Measurements from ENCODE around the gene PARG. TPM values are rescaled to one million over a fixed set of nuclear protein-coding genes. Genes with fewer than 3 reads are reported as not detected.
"Not testable (repeated sequence)": the region's sequence is repeated elsewhere in the genome, so short reads cannot be mapped to it uniquely, and the experiment has no call there.

The PARG gene
- polyA plus RNA-seq, 1 of the 3 experiments (the other 2 are of a cell fraction): 12.1 TPM

GRCh38 chr10:49922041-49922440, 19.8 kb downstream of the PARG start:
- H3K9me2 ChIP-seq; H3K79me2 ChIP-seq (ENCODE audit: insufficient read depth); CTCF ChIA-PET; H3F3A ChIP-seq (replicated peaks; ENCODE audit: insufficient read depth); H3K27ac ChIP-seq (ENCODE audit: low read depth in 2 of 2, low read length in 1 of 2); H3K9me3 ChIP-seq; H3K4me2 ChIP-seq; POLR2A ChIA-PET; H3K9ac ChIP-seq; H3K4me3 ChIP-seq (ENCODE audit: low read depth in 2 of 2, low read length in 1 of 2); H4K20me1 ChIP-seq (ENCODE audit: insufficient read depth); H2AFZ ChIP-seq (ENCODE audit: low read depth); H3K27me3 ChIP-seq (ENCODE audit: insufficient read depth); H3K4me1 ChIP-seq (ENCODE audit: control insufficient read depth in 1 of 2, insufficient read depth in 2 of 2, low read depth in 1 of 2, low read length in 1 of 2); DNase-seq; H3K36me3 ChIP-seq (replicated peaks in 1 of 2; ENCODE audit: control insufficient read depth in 1 of 2, insufficient read depth in 2 of 2, low read length in 1 of 2): not testable (repeated sequence)
- 97% methylated on average over 4 of the region's 4 CpGs for WGBS (ENCODE audit: low lambda C conversion rate)

DNA sequence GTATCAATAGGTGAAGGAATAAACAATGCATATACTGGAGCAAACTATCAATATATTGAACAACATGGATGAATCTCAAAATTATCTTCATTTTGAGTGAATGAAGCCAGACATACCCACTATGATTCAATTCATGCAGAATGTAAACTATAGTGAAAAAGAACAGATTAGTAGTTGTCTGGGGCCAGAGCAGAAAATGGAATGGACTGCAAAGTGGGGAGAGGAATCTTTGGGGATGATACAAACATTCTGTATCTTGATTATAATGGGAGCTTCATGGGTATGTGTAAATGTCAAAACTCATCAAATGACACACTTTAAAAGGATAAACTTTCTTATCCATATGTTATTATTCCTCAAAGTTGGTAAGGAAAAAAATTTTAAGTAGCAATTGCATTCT, 23.9 kb downstream of the PARG start:
- H3K9ac ChIP-seq; H3K4me3 ChIP-seq (ENCODE audit: low read depth in 2 of 2, low read length in 1 of 2); POLR2A ChIA-PET; CTCF ChIA-PET; H3K27ac ChIP-seq (ENCODE audit: low read depth in 2 of 2, low read length in 1 of 2); H3K79me2 ChIP-seq (ENCODE audit: insufficient read depth); H3K9me3 ChIP-seq; H3F3A ChIP-seq (replicated peaks; ENCODE audit: insufficient read depth); DNase-seq; H2AFZ ChIP-seq (ENCODE audit: low read depth); H3K9me2 ChIP-seq; H3K4me2 ChIP-seq; H3K27me3 ChIP-seq (ENCODE audit: insufficient read depth); H4K20me1 ChIP-seq (ENCODE audit: insufficient read depth); H3K4me1 ChIP-seq (ENCODE audit: control insufficient read depth in 1 of 2, insufficient read depth in 2 of 2, low read depth in 1 of 2, low read length in 1 of 2): not testable (repeated sequence)
- peaks cover 14 to 24% of the 10 kb centered on the region in 2 experiments for H3K36me3 ChIP-seq (replicated peaks in 1 of 2; ENCODE audit: control insufficient read depth in 1 of 2, insufficient read depth in 2 of 2, low read length in 1 of 2)

GRCh38 chr10:49916451-49916850, 25.4 kb downstream of the PARG start:
- peaks cover 8 to 31% of the 10 kb centered on the region in 2 experiments for H3K36me3 ChIP-seq (replicated peaks in 1 of 2; ENCODE audit: control insufficient read depth in 1 of 2, insufficient read depth in 2 of 2, low read length in 1 of 2)
- H2AFZ ChIP-seq (ENCODE audit: low read depth); H3K9me3 ChIP-seq; H3K4me2 ChIP-seq; H3K27ac ChIP-seq (ENCODE audit: low read depth in 2 of 2, low read length in 1 of 2); H3K9ac ChIP-seq; H3K9me2 ChIP-seq; H3K79me2 ChIP-seq (ENCODE audit: insufficient read depth); H3K4me3 ChIP-seq (ENCODE audit: low read depth in 2 of 2, low read length in 1 of 2); DNase-seq; H3F3A ChIP-seq (replicated peaks; ENCODE audit: insufficient read depth); H3K27me3 ChIP-seq (ENCODE audit: insufficient read depth); H3K4me1 ChIP-seq (ENCODE audit: control insufficient read depth in 1 of 2, insufficient read depth in 2 of 2, low read depth in 1 of 2, low read length in 1 of 2); POLR2A ChIA-PET; H4K20me1 ChIP-seq (ENCODE audit: insufficient read depth): not testable (repeated sequence)
- TF ChIP-seq RAD21 (IDR thresholded peaks at IDR 0.05; ENCODE audit: low read length): peak; percentile 22; the same call in 1 of the 2 replicates
- CTCF ChIA-PET: interaction anchor here (1.2 kb wide), 1 partner anchor 323 kb away, joined by 4 read pairs; no protein-coding TSS in a partner anchor

- no CpG with 5 or more reads among the region's 1 CpG for WGBS (ENCODE audit: low lambda C conversion rate)
Observed at GRCh38 chr10:49910295-49910694, 31.5 kb downstream of the PARG start.

More at GRCh38 chr10:49910295-49910694, 31.5 kb downstream of the PARG start:
- H3K27me3 ChIP-seq (ENCODE audit: insufficient read depth); POLR2A ChIA-PET; H3K79me2 ChIP-seq (ENCODE audit: insufficient read depth); H3K4me3 ChIP-seq (ENCODE audit: low read depth in 2 of 2, low read length in 1 of 2); H3F3A ChIP-seq (replicated peaks; ENCODE audit: insufficient read depth); H4K20me1 ChIP-seq (ENCODE audit: insufficient read depth); H3K4me1 ChIP-seq (ENCODE audit: control insufficient read depth in 1 of 2, insufficient read depth in 2 of 2, low read depth in 1 of 2, low read length in 1 of 2); CTCF ChIA-PET; H3K9me3 ChIP-seq; H3K9ac ChIP-seq; H3K4me2 ChIP-seq; H3K9me2 ChIP-seq; H2AFZ ChIP-seq (ENCODE audit: low read depth); DNase-seq; H3K27ac ChIP-seq (ENCODE audit: low read depth in 2 of 2, low read length in 1 of 2): not testable (repeated sequence)
- peaks cover 5 to 24% of the 10 kb centered on the region in 2 experiments for H3K36me3 ChIP-seq (replicated peaks in 1 of 2; ENCODE audit: control insufficient read depth in 1 of 2, insufficient read depth in 2 of 2, low read length in 1 of 2)

Data from SK-N-SH (cell line).